H9 (cell line): ENCODE data around the gene ZNF70. TPM values are rescaled to one million over a fixed set of nuclear protein-coding genes. Genes with fewer than 3 reads are reported as not detected.

Experiments
- DNase-seq: peaks from one replicate; pipeline ENCODE4 v3.0.0-alpha.2; 2017
- H2AFZ ChIP-seq: one replicate; pipeline ENCODE4 v1.6.1; 2013; ENCODE audit warnings: mild to moderate bottlenecking, low read length, control low read depth, moderate library complexity
- H2AK5ac ChIP-seq: 2 replicates; pipeline ENCODE4 v1.6.1; 2013; ENCODE audit warnings: low read length, control low read depth, mixed read lengths; ENCODE audit not compliant: insufficient read length
- H2BK120ac ChIP-seq: one replicate; pipeline ENCODE4 v1.6.1; 2013; ENCODE audit warnings: low read depth, mild to moderate bottlenecking, low read length, control low read depth, inconsistent platforms; ENCODE audit not compliant: poor library complexity, severe bottlenecking
- H2BK12ac ChIP-seq: 2 replicates; pipeline ENCODE4 v1.6.1; 2013; ENCODE audit warnings: low read length, control low read depth, mixed read lengths, low read depth; ENCODE audit not compliant: insufficient read length
- H2BK15ac ChIP-seq: 2 replicates; pipeline ENCODE4 v1.6.1; 2013; ENCODE audit warnings: low read depth, low read length, control low read depth
- H2BK20ac ChIP-seq: one replicate; pipeline ENCODE4 v1.6.1; 2013; ENCODE audit warnings: low read depth, mild to moderate bottlenecking, low read length, control low read depth, inconsistent platforms; ENCODE audit not compliant: poor library complexity, severe bottlenecking
- H2BK5ac ChIP-seq: 2 replicates; pipeline ENCODE4 v1.6.1; 2013; ENCODE audit warnings: low read length, control low read depth, mixed read lengths; ENCODE audit not compliant: insufficient read length
- H3K14ac ChIP-seq: 2 replicates; pipeline ENCODE4 v1.6.1; 2013; ENCODE audit warnings: low read length, control low read depth; ENCODE audit not compliant: insufficient read depth
- H3K18ac ChIP-seq: 2 replicates; pipeline ENCODE4 v1.6.1; 2013; ENCODE audit warnings: low read depth, mild to moderate bottlenecking, mixed read lengths, low read length, control low read depth; ENCODE audit not compliant: insufficient read length
- H3K23ac ChIP-seq: 2 replicates; pipeline ENCODE4 v1.6.1; 2013; ENCODE audit warnings: low read length, control low read depth, mixed read lengths, low read depth; ENCODE audit not compliant: insufficient read length
- H3K23me2 ChIP-seq: 2 replicates; pipeline ENCODE4 v1.6.1; 2013; ENCODE audit warnings: low read depth, mild to moderate bottlenecking, mixed read lengths, low read length, control low read depth; ENCODE audit not compliant: insufficient read length, poor library complexity, severe bottlenecking
- H3K27ac ChIP-seq: 2 replicates; pipeline ENCODE4 v1.5.1; 2013; ENCODE audit warnings: low read length, control low read depth, mixed read lengths, low read depth; ENCODE audit not compliant: insufficient read length
- H3K27me3 ChIP-seq: 2 replicates; pipeline ENCODE4 v1.6.1; 2013; ENCODE audit warnings: low read length, control low read depth, inconsistent platforms; ENCODE audit not compliant: insufficient read depth
- H3K4ac ChIP-seq: 2 replicates; pipeline ENCODE4 v1.6.1; 2013; ENCODE audit warnings: low read depth, mild to moderate bottlenecking, control low read depth, inconsistent platforms, low read length, moderate library complexity
- H3K4me1 ChIP-seq: 2 replicates; pipeline ENCODE4 v1.6.1; 2013; ENCODE audit warnings: low read length, control low read depth, inconsistent platforms; ENCODE audit not compliant: insufficient read depth
- H3K4me2 ChIP-seq: 2 replicates; pipeline ENCODE4 v1.6.1; 2013; ENCODE audit warnings: low read length, control low read depth, mixed read lengths; ENCODE audit not compliant: insufficient read length, insufficient read depth
- H3K56ac ChIP-seq: 2 replicates; pipeline ENCODE4 v1.6.1; 2013; ENCODE audit warnings: low read depth, mild to moderate bottlenecking, mixed read lengths, low read length, control low read depth; ENCODE audit not compliant: insufficient read length
- H3K79me1 ChIP-seq: 2 replicates; pipeline ENCODE4 v1.6.1; 2013; ENCODE audit warnings: low read depth, mild to moderate bottlenecking, moderate library complexity, low read length, control low read depth, inconsistent platforms; ENCODE audit not compliant: insufficient read depth, poor library complexity, severe bottlenecking
- H3K79me2 ChIP-seq: 2 replicates; pipeline ENCODE4 v1.6.1; 2013; ENCODE audit warnings: low read length, control low read depth, inconsistent platforms; ENCODE audit not compliant: insufficient read depth
- H3K9ac ChIP-seq: 2 replicates; pipeline ENCODE4 v1.6.1; 2013; ENCODE audit warnings: low read length, control low read depth, mixed read lengths; ENCODE audit not compliant: insufficient read length; ENCODE audit errors: extremely low read depth
- H3K9me3 ChIP-seq: one replicate; pipeline ENCODE4 v1.6.1; 2013; ENCODE audit warnings: low read depth, low read length, inconsistent platforms; ENCODE audit not compliant: control insufficient read depth
- H3T11ph ChIP-seq: one replicate; pipeline ENCODE4 v1.6.1; 2013; ENCODE audit warnings: mild to moderate bottlenecking, low read length, control low read depth, inconsistent platforms
- H4K20me1 ChIP-seq: one replicate; pipeline ENCODE4 v1.6.1; 2013; ENCODE audit not compliant: control insufficient read depth, insufficient read length, insufficient read depth
- H4K5ac ChIP-seq: 2 replicates; pipeline ENCODE4 v1.6.1; 2013; ENCODE audit warnings: low read depth, mild to moderate bottlenecking, mixed read lengths, low read length, control low read depth; ENCODE audit not compliant: insufficient read length
- H4K8ac ChIP-seq: replicated peaks from 2 replicates; pipeline ENCODE4 v1.6.1; 2013; ENCODE audit warnings: low read length, control low read depth, mixed read lengths, low read depth; ENCODE audit not compliant: insufficient read length
- H4K91ac ChIP-seq: 2 replicates; pipeline ENCODE4 v1.6.1; 2013; ENCODE audit warnings: low read depth, mild to moderate bottlenecking, moderate library complexity, mixed read lengths, low read length, control low read depth; ENCODE audit not compliant: insufficient read length
- H3K27ac Mint-ChIP-seq, 3 experiments: 2 replicates in 2 of 3; 3 replicates in 1 of 3; pipeline ENCODE4 v1.8.0; 2020 to 2021; ENCODE audit warnings: mixed read lengths in 3 of 3, mild to moderate bottlenecking in 1 of 3, moderate library complexity in 1 of 3
- H3K27me3 Mint-ChIP-seq: 2 replicates; pipeline ENCODE4 v1.8.0; 2021; ENCODE audit warnings: low read depth, mild to moderate bottlenecking, moderate library complexity, mixed read lengths
- H3K36me3 Mint-ChIP-seq, 3 experiments: 2 replicates in 2 of 3; 3 replicates in 1 of 3; pipeline ENCODE4 v1.8.0; 2020 to 2021; ENCODE audit warnings: low read depth in 3 of 3, mixed read lengths in 3 of 3; ENCODE audit not compliant: insufficient read depth in 1 of 3
- H3K4me1 Mint-ChIP-seq, 2 experiments: 2 replicates each; pipeline ENCODE4 v1.8.0; 2020; ENCODE audit warnings: mixed read lengths in 2 of 2
- H3K4me3 Mint-ChIP-seq, 2 experiments: 2 replicates in 1 of 2; 3 replicates in 1 of 2; pipeline ENCODE4 v1.8.0; 2020 to 2021; ENCODE audit warnings: mild to moderate bottlenecking in 2 of 2, mixed read lengths in 2 of 2, moderate library complexity in 1 of 2
- H3K9me3 Mint-ChIP-seq, 2 experiments: 2 replicates in 1 of 2; 3 replicates in 1 of 2; pipeline ENCODE4 v1.8.0; 2020; ENCODE audit warnings: mild to moderate bottlenecking in 2 of 2, mixed read lengths in 2 of 2, moderate library complexity in 1 of 2
- CTCF ChIP-seq: fragments of 200-600 bp; sonication (generic); conservative IDR thresholded peaks from 3 replicates; pipeline ENCODE4 v1.8.0; 2021; ENCODE audit warnings: antibody characterized with exemption, mild to moderate bottlenecking
- WGBS: extraction: QIAGEN DNeasy Blood & Tissue Kit; methylation state at CpG from one replicate; pipeline ENCODE4 v1.1.7; 2013; ENCODE audit warnings: missing lambda C conversion rate, low lambda C conversion rate, mixed read lengths; ENCODE audit not compliant: insufficient read length; ENCODE audit errors: extremely low coverage; 5-methylcytosine and 5-hydroxymethylcytosine counted together
- total RNA-seq: library from RNA; stranded (reverse); gene quantifications from 2 replicates; pipeline ENCODE4 v1.2.1, GENCODE V29; 2021

Gene ZNF70
- total RNA-seq, 1 experiment from 2014 or later: 3.5 TPM

- no peak overlapping the region for H2BK120ac ChIP-seq
- H3T11ph ChIP-seq: no peak overlapping the region
- H4K5ac ChIP-seq: no peak overlapping the region
- WGBS: no CpG with 5 or more reads among the region's 9 CpGs
- H2BK5ac ChIP-seq: no peak overlapping the region
- Mint-ChIP-seq H3K27ac (no peak overlapping the region), H3K4me1 (peaks cover 19 to 33% of the 10 kb centered on the region in 2 experiments), H3K27me3 (peaks cover 45% of the 10 kb centered on the region), H3K4me3 (no peak overlapping the region; a peak in 1 of 5 replicates), H3K36me3 (peaks cover 5 to 10% (median 7%) of the 10 kb centered on the region in 3 experiments; a peak in 4 of 7 replicates), H3K9me3 (no peaks in the 10 kb centered on the region)
- H2AK5ac ChIP-seq: no peak overlapping the region
- H3K79me1 ChIP-seq: no peaks in the 10 kb centered on the region
- no peak overlapping the region; the same call in 1 of the 2 replicates for H3K14ac ChIP-seq
- H4K8ac ChIP-seq: no peak overlapping the region
- TF ChIP-seq CTCF: no peak
- no peak overlapping the region for H2BK15ac ChIP-seq
- no peak overlapping the region for H2AFZ ChIP-seq
- H4K20me1 ChIP-seq: no peaks in the 10 kb centered on the region
- H3K79me2 ChIP-seq: no peaks in the 10 kb centered on the region
- no peak overlapping the region for H3K56ac ChIP-seq
- no peak overlapping the region for H3K18ac ChIP-seq
- H3K4me2 ChIP-seq: no peak overlapping the region
- H3K27me3 ChIP-seq: peaks cover 6% of the 10 kb centered on the region; the same call in 1 of the 2 replicates
- no peak overlapping the region for H4K91ac ChIP-seq
- H3K27ac ChIP-seq: no peak overlapping the region
- no peak overlapping the region for H2BK12ac ChIP-seq
- H3K4ac ChIP-seq: no peak overlapping the region
- H3K23ac ChIP-seq: no peak overlapping the region
- H3K9me3 ChIP-seq: no peaks in the 10 kb centered on the region
- no peak overlapping the region for H3K9ac ChIP-seq
- peaks cover 4% of the 10 kb centered on the region; the same call in 1 of the 2 replicates for H3K4me1 ChIP-seq
- peaks cover 7% of the 10 kb centered on the region for H3K23me2 ChIP-seq
- no peak for DNase-seq
- H2BK20ac ChIP-seq: no peak overlapping the region
Observed at GRCh38 chr22:23764899-23765881, 14.3 kb upstream of the ZNF70 start.
